Measurements from ENCODE around the gene MPP7. TPM values are rescaled to one million over a fixed set of nuclear protein-coding genes. Genes with fewer than 3 reads are reported as not detected.
"Not testable (repeated sequence)": the region's sequence is repeated elsewhere in the genome, so short reads cannot be mapped to it uniquely, and the experiment has no call there.

MPP7 gene
- total RNA-seq, 3 donors from 2014 or later (not counting 1 experiment from before 2014, with no cell fraction given): 11.5 to 21.0 (median 19.1) TPM

DNA sequence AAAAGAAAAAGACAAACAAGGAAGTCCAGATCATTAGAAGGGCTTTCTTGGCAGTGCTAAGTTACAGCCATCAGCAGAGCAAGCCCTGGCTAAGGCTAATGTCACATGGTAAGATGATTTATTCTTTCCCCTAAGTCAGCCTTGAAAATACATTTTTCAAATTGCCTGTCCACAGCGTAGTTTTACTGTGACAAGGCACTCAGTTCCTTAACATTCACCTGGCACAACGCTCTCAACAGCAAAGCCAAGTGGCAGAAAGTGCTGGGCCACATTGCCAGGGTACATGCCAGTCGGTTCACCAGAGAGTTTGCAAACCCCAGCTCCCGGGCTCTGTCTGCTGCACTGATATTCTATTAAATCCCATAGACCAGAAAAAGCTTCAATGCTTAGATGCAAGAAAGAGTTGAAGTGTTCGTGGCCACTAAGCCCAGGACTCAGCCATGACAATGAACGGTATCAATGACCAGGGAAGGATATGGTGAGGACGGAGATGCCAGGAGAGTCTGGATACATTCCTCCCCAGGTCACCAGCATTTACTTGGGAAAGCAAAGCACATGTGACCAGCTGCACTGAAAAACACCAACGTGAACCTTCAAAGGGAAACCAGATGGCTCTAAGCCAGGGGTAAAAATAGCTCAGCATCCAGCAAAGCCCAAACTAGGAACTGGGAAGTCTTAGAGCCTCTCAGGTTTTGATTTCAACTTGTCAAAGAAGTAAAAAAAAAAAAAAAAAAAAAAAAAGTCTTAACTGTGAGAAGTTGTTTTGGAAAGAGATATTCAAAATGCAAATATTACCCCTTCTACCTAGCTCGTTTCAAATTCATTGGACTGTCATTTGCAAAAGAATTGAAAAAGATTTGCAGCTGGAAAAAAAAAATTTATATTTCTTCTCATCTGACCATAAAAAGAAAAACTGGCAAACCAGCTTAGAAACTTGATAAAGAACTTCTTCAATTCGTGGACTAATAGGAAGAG is 23.9 kb upstream of the MPP7 start:
- no peak for ATAC-seq
- TF ChIP-seq, protein P1, sequence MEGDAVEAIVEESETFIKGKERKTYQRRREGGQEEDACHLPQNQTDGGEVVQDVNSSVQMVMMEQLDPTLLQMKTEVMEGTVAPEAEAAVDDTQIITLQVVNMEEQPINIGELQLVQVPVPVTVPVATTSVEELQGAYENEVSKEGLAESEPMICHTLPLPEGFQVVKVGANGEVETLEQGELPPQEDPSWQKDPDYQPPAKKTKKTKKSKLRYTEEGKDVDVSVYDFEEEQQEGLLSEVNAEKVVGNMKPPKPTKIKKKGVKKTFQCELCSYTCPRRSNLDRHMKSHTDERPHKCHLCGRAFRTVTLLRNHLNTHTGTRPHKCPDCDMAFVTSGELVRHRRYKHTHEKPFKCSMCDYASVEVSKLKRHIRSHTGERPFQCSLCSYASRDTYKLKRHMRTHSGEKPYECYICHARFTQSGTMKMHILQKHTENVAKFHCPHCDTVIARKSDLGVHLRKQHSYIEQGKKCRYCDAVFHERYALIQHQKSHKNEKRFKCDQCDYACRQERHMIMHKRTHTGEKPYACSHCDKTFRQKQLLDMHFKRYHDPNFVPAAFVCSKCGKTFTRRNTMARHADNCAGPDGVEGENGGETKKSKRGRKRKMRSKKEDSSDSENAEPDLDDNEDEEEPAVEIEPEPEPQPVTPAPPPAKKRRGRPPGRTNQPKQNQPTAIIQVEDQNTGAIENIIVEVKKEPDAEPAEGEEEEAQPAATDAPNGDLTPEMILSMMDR (IDR thresholded peaks at IDR 0.05): no peak
- H3K27ac Mint-ChIP-seq: peak overlapping the region in 1 of 2 donors; percentile 65
- peaks cover 23% of the 10 kb centered on the region for H3K4me1 ChIP-seq (ENCODE audit: control insufficient read depth, insufficient read depth, low read length)
- H3K27me3 ChIP-seq (ENCODE audit: control insufficient read depth, insufficient read depth, low read length): no peaks in the 10 kb centered on the region
- peaks cover 21 to 26% of the 10 kb centered on the region in 2 donors for H3K4me1 Mint-ChIP-seq
- no peaks in the 10 kb centered on the region for H3K27me3 Mint-ChIP-seq (ENCODE audit: low read depth in 2 of 2)
- H3K27ac ChIP-seq (ENCODE audit: low read length): no peak overlapping the region
- H3K4me3 Mint-ChIP-seq: no peak overlapping the region
- no peaks in the 10 kb centered on the region for H3K9me3 ChIP-seq (ENCODE audit: control insufficient read depth, insufficient read depth, low read length)
- no peaks in the 10 kb centered on the region for H3K9me3 Mint-ChIP-seq
- no peak overlapping the region for H3K4me3 ChIP-seq (ENCODE audit: low read length)
- DNase-seq: no peak
- H3K36me3 ChIP-seq (ENCODE audit: control insufficient read depth, insufficient read depth, low read length): peaks cover 2% of the 10 kb centered on the region
- intact Hi-C loops (cut with micrococcal nuclease): no loop called here
- H3K36me3 Mint-ChIP-seq: no peaks in the 10 kb centered on the region
- 53% methylated on average over 8 of the region's 10 CpGs for WGBS (ENCODE audit: insufficient coverage)

DNA sequence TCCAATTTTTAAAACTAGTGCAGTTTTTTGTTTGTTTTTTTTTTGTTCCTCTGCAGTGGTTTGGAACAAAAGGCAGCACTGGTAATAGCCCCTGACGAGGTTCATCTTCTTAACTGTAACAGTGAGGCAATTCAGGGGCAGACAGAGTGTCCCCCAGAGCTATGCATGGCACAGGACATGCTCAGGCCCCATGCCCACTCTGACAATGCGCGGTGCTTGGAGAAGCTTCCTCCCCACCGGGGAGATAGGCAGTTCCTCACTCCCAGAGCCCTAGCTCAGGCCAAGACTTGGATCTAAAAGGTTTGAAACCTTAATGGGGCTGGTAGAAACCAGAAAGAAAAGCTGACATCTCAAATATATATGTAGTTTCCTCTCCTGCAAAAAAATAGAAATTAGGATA is 17.9 kb upstream of the MPP7 start:
- H3K4me1 Mint-ChIP-seq: no peaks in the 10 kb centered on the region
- TF ChIP-seq, protein P1 (IDR thresholded peaks at IDR 0.05): no peak
- Histone ChIP-seq H3K27me3 (ENCODE audit: control insufficient read depth, insufficient read depth, low read length) (no peaks in the 10 kb centered on the region), H3K9me3 (ENCODE audit: control insufficient read depth, insufficient read depth, low read length) (no peaks in the 10 kb centered on the region), H3K4me1 (ENCODE audit: control insufficient read depth, insufficient read depth, low read length) (no peaks in the 10 kb centered on the region), H3K27ac (ENCODE audit: low read length) (no peak overlapping the region), H3K36me3 (ENCODE audit: control insufficient read depth, insufficient read depth, low read length) (peaks cover 6% of the 10 kb centered on the region), H3K4me3 (ENCODE audit: low read length) (no peak overlapping the region)
- H3K27me3 Mint-ChIP-seq (ENCODE audit: low read depth in 2 of 2): no peaks in the 10 kb centered on the region
- intact Hi-C loops (cut with micrococcal nuclease): no loop called here
- no peak for ATAC-seq
- H3K27ac Mint-ChIP-seq: no peak overlapping the region
- no peaks in the 10 kb centered on the region for H3K36me3 Mint-ChIP-seq
- no peak overlapping the region for H3K4me3 Mint-ChIP-seq
- no peaks in the 10 kb centered on the region for H3K9me3 Mint-ChIP-seq
- DNase-seq: no peak
- WGBS (ENCODE audit: insufficient coverage): 96% methylated on average over 4 of the region's 4 CpGs

- ATAC-seq (no peak), DNase-seq (no peak)
- H3K4me1 ChIP-seq (ENCODE audit: control insufficient read depth, insufficient read depth, low read length): no peaks in the 10 kb centered on the region
- Mint-ChIP-seq H3K4me1 (no peaks in the 10 kb centered on the region), H3K27me3 (ENCODE audit: low read depth in 2 of 2) (no peaks in the 10 kb centered on the region), H3K27ac (no peak overlapping the region), H3K9me3 (no peaks in the 10 kb centered on the region), H3K36me3 (no peaks in the 10 kb centered on the region), H3K4me3 (no peak overlapping the region)
- no peaks in the 10 kb centered on the region for H3K9me3 ChIP-seq (ENCODE audit: control insufficient read depth, insufficient read depth, low read length)
- no peak overlapping the region for H3K4me3 ChIP-seq (ENCODE audit: low read length)
- intact Hi-C loops (cut with micrococcal nuclease): no loop called here
- H3K36me3 ChIP-seq (ENCODE audit: control insufficient read depth, insufficient read depth, low read length): peaks cover 6% of the 10 kb centered on the region
- no peaks in the 10 kb centered on the region for H3K27me3 ChIP-seq (ENCODE audit: control insufficient read depth, insufficient read depth, low read length)
- 93% methylated on average over 3 of the region's 3 CpGs for WGBS (ENCODE audit: insufficient coverage)
- TF ChIP-seq, protein P1 (IDR thresholded peaks at IDR 0.05): no peak
- H3K27ac ChIP-seq (ENCODE audit: low read length): no peak overlapping the region
These were observed 17.2 kb upstream of the MPP7 start for GRCh38 chr10:28320090-28320489.

GRCh38 chr10:28319061-28319460 is 16.2 kb upstream of the MPP7 start:
- H3K9me3 ChIP-seq (ENCODE audit: control insufficient read depth, insufficient read depth, low read length); H3K4me1 Mint-ChIP-seq; H3K27ac Mint-ChIP-seq; DNase-seq; intact Hi-C loops (cut with micrococcal nuclease); H3K27me3 ChIP-seq (ENCODE audit: control insufficient read depth, insufficient read depth, low read length); H3K4me3 Mint-ChIP-seq; ATAC-seq; H3K36me3 ChIP-seq (ENCODE audit: control insufficient read depth, insufficient read depth, low read length); H3K27ac ChIP-seq (ENCODE audit: low read length); H3K36me3 Mint-ChIP-seq; H3K9me3 Mint-ChIP-seq; H3K4me3 ChIP-seq (ENCODE audit: low read length); H3K27me3 Mint-ChIP-seq (ENCODE audit: low read depth in 2 of 2); H3K4me1 ChIP-seq (ENCODE audit: control insufficient read depth, insufficient read depth, low read length): not testable (repeated sequence)

All from natural killer cell (primary cell).